Lung microvascular endothelial cell (primary cell): ENCODE data around the gene CABP7. TPM values are rescaled to one million over a fixed set of nuclear protein-coding genes. Genes with fewer than 3 reads are reported as not detected.

Source experiments
- DNase-seq, 2 donors: peaks; one replicate each; pipeline versions ENCODE4 v3.0.0 to v3.0.0-alpha.2; 2010; ENCODE audit warnings: low read depth in 2 of 2
- total RNA-seq: library from RNA; depleted of rRNA; stranded (reverse); fragments of >200 nt; gene quantifications from 2 replicates; pipeline ENCODE4 v1.2.1, GENCODE V29; 2014

Gene CABP7
- total RNA-seq, 1 donor from 2014 or later, result not detected

DNA sequence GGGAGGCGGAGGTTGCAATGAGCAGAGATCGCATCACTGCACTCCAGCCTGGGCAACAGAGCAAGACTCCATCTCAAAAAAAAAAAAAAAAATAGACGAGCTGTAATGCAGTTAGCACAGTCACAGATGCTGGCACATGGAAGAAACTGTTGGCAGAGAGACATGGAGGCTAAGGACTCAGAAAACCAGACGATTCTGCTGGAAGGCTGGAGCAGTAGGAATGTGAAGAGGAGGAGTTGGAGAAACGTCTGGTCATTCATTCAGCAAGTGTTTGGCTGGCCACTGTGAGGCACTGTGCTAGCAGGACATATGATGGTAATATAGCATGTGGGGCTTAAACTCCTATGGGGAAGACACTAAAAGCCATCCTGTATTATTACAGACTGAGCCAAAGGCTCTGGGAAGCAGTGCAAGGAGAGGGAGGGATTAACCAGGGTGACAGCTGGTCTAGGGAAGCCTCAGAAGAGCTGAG is 52.4 kb downstream of the CABP7 start:
- peak; percentile 54 to 59 for DNase-seq

DNA sequence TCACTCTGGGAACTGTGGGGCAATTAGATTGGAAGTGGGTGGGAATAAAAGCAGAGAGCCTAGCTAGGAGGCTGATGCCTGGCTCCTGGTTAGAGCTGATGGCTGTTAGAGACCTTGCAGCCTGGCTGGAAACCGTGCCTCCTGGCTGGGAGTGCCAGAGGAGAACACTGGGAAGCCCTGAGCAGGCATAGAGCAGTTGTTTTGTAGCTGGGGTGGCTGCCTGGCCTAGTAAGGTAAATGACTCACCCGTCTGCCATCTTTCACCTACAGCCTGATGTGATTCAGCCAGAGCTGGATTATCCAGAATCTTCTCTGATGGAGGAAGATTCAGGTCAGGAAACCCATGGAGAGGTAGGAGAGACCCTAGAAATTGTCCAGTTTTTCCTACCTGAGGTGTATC is 53.4 kb downstream of the CABP7 start:
- DNase-seq, result no peak

DNA sequence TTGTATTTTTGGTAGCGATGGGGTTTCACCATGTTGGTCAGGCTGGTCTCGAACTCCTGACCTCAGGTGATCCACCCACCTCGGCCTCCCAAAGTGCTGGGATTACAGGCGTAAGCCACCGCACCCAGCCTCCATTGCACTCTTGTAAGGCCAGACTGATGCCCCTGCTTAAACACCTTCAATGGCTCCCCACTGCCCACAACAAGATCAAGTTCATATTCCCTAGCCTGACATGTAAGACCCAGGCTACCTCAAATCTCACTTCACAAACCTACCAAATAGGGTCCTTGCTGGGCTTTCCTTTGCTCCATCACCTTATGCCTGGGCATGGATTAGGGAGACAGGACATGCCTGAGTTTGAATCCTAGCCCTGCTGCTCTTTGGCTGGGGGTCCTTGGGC is 60.4 kb downstream of the CABP7 start:
- DNase-seq, result no peak

DNA sequence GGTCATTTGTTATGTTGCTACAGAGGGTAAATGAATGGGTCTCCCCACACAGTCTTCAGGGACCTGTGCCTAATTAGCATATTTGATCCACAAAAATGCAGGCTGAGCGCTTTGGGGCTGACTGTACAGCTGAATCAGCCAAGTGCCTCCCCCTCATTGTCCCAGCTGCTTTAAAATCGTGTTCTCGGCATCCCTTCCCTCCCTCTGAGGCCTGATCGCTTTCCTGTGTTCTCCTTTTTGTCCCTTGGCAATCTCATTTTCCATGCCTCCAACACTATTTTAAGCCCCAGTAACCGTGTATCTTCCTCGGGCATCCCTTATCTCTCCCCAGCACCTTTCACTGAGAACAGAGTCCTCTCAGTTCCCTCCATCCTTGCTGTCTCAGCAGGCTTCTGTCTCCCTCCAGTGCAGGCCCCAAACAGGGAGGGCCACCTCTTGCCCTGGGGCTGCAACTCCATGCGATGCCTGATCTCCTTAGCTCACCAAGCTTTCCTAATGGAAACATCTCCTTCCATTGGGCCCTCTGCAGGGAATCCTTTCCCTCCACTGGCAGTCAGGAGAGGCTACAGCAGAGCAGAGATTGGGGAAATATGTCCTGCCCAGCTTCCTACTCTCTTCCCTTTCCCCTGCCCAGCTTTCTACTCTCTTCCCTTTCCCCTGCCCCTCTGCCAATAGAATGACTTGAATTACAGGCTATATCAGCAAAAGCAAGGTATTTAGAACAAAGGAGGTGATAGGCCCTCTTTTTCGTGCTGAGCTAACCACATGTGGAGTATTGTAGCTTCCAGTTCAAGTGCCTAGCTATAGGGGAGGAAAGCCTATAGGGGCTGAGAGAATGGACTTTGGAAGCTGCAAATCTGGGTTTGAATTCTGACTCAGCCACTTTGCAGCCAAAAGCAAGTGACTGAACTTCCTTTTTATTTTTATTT is 61.2 kb downstream of the CABP7 start:
- peak in 1 of 2 donors; percentile 36 for DNase-seq

Other genes starting within 250 kb of the CABP7 start
- 0.22 TPM in 1 of 2 replicates, not detected in the other for gene NEFH, start 239.8 kb upstream of the CABP7 start, total RNA-seq
- gene THOC5, start 166.2 kb upstream of the CABP7 start, total RNA-seq, result 21.1 and 23.2 TPM in 2 replicates
- gene NIPSNAP1, start 138.9 kb upstream of the CABP7 start, total RNA-seq, result 14.9 and 35.1 TPM in 2 replicates
- 36.6 and 43.3 TPM in 2 replicates for gene NF2, start 116.4 kb upstream of the CABP7 start, total RNA-seq
- gene ZMAT5, start 47.0 kb downstream of the CABP7 start, total RNA-seq, result 12.4 and 14.1 TPM in 2 replicates
- 74.5 and 85.9 TPM in 2 replicates for gene UQCR10, start 47.4 kb downstream of the CABP7 start, total RNA-seq
- 18.1 and 23.0 TPM in 2 replicates for gene ASCC2, start 118.3 kb downstream of the CABP7 start, total RNA-seq
- 16.8 and 28.4 TPM in 2 replicates for gene MTMR3, start 163.2 kb downstream of the CABP7 start, total RNA-seq